Stimulated activated CD8-positive, alpha-beta memory T cell treated with anti-CD3 and anti-CD28 coated beads, Interleukin-12 subunit alpha, Interleukin-12 subunit beta, amount 100 ng/mL, for 1 hour (primary cell): ENCODE results near the gene PPAN.

ENCODE experiments used
- DNase-seq: peaks from one replicate; pipeline ENCODE4 v3.0.0-alpha.2; 2020; ENCODE audit warnings: low read depth

PPAN gene

DNA sequence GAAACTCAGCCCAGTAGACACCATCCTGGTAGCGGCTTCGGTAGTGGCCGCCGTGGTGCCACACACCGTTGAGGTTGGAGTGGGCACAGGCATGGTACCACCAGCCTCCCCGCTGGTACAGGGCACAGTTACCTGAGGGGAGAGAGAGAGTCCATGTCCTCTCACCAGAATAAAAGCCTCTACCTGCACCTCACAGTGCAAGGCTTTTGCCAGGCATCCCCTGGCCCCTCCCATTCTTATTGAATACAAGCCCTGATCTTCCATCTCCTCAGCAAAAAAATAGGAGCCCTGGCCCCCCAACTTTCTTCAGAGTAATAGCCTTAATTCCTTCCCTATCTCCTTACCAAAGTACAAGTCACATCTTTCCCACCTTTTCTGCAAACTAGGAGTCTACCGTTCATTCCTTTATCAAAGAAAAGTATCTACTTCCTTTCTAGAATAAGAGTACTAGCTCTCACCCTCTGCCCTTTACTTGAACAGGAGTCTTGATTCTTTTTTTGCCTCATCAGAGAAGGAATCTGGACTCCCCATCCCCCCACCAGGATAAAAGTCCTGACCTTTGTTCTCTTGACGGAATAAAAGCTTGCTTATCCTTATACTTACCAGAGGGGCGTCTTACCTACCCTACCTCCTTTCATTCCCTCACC is 13.4 kb upstream of the PPAN start:
- DNase-seq = no peak

DNA sequence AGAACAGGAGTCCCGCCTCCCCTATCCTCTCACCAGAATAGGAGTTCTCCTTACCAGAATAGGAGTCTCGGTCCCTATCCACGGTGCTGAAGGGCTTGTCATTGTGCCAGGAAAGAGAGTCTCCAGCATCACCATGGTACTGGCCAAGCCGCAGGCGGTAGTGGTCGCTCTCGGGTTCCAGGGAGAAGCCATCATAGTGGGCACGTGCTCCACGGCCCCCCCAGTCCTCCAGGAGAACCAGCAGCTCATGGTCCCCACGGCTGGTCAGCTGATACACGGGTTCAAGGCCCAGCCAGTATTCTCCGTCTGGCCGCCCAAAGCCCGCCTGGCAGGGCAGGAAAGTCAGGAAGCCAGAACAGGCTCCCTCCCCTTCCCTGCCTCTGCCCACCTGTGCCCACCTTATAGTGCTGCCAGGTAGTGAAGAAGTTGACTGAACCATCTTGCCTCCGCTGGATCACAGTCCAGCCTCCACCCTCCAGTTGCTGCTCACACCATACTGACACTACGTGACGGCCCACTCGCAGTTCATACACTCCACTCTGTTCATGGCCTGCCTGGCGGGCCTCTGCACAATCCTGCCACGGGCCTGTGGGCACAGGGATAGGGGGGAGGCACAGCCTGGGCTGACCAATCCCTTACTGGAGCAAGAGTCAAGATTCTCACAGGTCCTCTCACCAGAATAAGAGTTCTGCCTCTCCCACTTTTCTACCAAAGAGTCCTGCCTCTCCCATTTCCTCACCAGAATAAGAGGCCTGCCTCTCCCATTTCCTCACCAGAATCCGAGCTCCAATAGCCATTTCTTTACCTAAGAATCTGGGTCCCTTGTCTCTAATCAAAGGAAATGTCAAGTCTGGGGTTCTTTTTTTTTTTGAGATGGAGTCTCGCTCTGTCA is 12.6 kb upstream of the PPAN start:
- no peak for DNase-seq

GRCh38 chr19:10095622-10095947 is 10.6 kb upstream of the PPAN start:
- DNase-seq = no peak

GRCh38 chr19:10095948-10096614 is 10.1 kb upstream of the PPAN start:
- peak; percentile 74 for DNase-seq

- no peak for DNase-seq
These were observed 9.6 kb upstream of the PPAN start for GRCh38 chr19:10096615-10096963.

GRCh38 chr19:10100163-10100785 is 5.9 kb upstream of the PPAN start:
- DNase-seq = no peak

DNA sequence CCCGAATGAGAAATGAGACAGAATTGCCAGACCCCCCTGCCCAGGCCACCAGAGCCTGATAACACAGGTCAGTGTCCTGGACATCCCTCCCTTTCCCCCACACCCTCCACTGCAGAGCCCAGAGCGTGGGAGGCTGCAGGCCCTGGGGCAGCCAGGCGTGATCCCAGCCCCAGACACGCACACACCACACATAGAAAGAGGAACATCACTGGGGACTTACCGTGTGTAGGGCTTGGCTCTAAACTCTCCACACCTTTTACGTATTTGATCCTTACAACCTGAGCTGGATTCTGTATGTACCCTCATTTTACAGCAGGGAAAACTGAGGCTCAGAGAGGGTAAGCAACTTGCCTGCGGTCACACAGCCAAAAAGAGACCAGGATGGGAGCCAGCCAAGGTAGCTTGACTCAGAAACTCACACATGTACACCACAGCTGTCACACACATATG is 3.4 kb upstream of the PPAN start:
- DNase-seq = no peak

GRCh38 chr19:10104130-10104513 is 2.0 kb upstream of the PPAN start:
- DNase-seq = no peak

- peak; percentile 65 for DNase-seq
These were observed 1.3 kb upstream of the PPAN start for GRCh38 chr19:10104665-10105508.

- no peak for DNase-seq
These were observed 558 bp upstream of the PPAN start for GRCh38 chr19:10105509-10106099.

GRCh38 chr19:10107254-10107653 is 1.1 kb downstream of the PPAN start:
- DNase-seq = no peak

DNA sequence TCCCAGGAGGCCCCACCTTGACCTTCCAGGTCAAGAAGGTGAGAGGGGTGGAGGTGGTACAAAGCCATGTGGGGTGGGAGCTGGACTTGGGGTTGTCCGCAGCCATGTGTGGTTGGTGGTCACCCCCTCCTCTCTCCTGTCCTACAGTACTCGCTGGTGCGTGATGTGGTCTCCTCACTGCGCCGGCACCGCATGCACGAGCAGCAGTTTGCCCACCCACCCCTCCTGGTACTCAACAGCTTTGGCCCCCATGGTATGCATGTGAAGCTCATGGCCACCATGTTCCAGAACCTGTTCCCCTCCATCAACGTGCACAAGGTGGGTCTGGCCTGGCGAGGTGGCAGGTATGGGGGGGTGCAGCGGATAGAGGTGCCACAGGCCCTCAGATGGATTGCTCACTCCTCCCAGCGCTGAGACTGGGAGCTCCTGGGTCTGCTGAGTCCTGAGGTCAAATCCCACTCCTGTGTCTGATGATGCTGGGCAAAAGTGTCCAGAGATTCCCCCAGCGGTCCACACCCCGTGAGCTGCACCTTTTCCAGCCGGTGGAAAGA is 1.7 kb downstream of the PPAN start:
- no peak for DNase-seq

- DNase-seq = no peak
These were observed 3.4 kb downstream of the PPAN start for GRCh38 chr19:10109528-10109927.

DNA sequence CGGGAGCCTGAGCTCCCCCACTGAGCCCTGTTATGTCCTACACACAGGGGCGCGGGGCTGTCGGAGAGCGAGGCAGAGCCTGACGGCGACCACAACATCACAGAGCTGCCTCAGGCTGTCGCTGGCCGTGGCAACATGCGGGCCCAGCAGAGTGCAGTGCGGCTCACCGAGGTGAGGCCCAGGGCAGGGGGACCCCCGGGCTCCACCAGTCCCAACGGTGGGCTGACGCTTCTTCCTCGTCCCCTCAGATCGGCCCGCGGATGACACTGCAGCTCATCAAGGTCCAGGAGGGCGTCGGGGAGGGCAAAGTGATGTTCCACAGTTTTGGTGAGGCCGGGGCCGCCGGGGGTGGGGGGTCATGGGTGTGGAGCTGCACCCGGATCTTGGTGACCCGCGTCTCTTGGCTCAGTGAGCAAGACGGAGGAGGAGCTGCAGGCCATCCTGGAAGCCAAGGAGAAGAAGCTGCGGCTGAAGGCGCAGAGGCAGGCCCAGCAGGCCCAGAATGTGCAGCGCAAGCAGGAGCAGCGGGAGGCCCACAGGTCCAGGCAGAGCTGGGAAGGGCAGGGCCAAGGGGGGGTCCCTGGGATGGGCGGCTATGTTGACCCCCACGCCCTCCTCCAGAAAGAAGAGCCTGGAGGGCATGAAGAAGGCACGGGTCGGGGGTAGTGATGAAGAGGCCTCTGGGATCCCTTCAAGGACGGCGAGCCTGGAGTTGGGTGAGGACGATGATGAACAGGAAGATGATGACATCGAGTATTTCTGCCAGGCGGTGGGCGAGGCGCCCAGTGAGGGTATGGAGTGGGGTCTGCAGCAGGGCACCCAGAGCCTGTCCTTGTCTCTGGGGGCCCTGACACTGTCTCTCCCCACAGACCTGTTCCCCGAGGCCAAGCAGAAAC is 4.2 kb downstream of the PPAN start:
- DNase-seq = no peak

DNA sequence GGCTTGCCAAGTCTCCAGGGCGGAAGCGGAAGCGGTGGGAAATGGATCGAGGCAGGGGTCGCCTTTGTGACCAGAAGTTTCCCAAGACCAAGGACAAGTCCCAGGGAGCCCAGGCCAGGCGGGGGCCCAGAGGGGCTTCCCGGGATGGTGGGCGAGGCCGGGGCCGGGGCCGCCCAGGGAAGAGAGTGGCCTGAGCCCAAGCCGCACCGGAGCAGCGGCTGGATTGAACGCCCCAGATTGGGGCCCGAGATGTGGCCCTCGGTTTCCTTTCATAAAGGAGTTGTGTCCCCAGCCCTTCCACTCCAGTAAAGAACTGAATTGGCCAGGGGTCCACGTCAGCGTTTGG is 4.8 kb downstream of the PPAN start:
- DNase-seq = no peak

DNA sequence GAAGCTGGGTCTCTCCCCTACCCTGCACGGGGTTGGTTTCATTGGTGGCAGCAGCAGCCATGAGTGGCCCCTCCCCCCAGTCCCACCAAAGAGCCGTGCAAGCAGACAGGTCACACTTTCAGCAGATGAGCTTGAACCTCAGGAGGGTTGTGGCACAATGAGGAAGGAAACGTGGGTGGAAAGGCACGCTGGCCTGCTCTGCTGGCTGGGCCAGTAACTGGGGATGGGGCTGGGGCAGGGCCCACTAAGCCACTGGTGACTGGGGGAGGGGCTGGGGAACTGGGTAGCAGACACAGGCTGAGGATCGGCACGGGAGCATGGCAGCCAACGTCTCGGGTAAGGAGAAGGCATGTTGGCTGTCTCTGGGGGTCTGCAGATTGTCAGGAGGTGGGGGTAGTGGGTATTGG is 5.2 kb downstream of the PPAN start, which contains the start of gene P2RY11:
TSS of gene P2RY11 (plus strand) at position 289 of the 407 bp plus-strand sequence. CDS start at position 318, 29 bp downstream.
- DNase-seq = no peak

DNA sequence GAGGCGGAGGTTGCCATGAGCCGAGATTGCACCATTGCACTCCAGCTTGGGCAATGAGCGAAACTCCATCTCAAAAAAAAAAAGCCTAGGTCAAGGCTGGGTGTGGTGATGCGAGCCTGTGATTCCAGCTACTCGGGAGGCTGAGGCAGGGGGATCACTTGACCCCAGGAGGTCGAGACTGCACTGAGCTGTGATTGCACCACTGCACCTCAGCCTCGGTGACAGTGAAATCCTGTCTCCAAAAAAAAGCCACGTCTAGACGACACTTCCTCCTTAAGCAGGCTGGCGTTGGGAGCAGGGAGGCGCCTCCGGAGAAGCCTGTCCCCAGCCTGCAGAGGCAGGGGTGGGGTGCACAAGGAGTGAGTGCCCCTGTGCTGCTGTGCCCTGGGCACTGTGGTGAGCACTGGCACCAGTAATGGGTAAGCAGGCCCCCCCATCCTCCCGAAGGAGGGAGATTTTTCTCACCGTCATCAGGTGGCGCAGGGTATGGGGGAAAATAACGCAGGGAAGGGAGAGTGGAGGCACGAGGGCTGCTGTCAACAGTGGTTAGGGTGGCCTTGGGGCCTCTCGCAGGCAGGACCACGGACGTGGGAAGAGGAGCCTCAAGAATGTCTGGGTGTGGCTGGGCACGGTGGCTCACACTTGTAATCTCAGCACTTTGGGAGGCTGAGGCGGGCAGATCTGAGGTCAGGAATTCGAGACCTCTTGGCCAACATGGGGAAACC is 6.0 kb downstream of the PPAN start:
- no peak for DNase-seq

DNA sequence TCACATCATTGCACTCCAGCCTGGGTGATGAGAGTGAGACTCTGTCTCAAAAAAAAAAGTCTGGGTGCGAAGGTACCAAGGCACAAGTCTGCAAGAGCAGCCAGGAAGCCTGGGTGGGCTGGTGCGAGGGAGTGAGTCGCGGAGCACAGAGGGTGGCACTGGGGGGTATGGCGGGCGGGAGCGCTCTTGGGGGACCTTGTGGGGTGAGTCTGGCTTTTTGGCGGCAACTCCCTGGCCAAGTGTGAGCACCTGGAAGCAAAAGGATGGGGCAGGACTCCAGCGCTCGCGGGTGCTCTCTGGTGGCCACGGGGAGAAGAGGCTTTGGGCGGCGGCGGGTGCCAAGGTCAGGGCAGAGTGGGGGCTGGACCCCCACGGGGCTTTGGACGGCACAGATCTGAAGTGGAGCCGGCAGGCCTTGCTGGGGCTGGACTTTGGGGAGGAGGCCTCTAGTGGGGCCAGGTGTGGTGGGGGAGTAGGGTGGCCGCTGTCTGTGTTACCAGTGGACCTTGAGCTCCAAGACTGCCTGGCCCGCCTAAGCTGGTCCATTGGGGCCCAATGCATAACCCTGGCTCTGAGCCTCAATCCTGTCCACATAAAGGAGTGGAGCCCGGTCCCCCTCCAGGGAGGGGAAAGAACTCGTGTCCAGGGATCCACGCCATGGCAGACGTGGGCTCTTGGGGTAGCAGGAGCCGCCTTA is 6.9 kb downstream of the PPAN start:
- no peak for DNase-seq

DNA sequence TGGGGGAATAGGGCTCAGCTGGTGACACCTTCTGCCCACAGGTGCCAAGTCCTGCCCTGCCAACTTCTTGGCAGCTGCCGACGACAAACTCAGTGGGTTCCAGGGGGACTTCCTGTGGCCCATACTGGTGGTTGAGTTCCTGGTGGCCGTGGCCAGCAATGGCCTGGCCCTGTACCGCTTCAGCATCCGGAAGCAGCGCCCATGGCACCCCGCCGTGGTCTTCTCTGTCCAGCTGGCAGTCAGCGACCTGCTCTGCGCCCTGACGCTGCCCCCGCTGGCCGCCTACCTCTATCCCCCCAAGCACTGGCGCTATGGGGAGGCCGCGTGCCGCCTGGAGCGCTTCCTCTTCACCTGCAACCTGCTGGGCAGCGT is 7.4 kb downstream of the PPAN start:
- no peak for DNase-seq
